HCT116 (cell line): ENCODE measurements around the gene C1QL4.

ENCODE experiments used
- CBX3 ChIP-seq: IDR thresholded peaks from 2 replicates; pipeline ENCODE4 v1.6.1; 2012; ENCODE audit warnings: low read depth
- CEBPB ChIP-seq: IDR thresholded peaks from 2 replicates; pipeline ENCODE4 v1.6.1; 2012; ENCODE audit warnings: low read depth
- EZH2 ChIP-seq: fragments of 200-600 bp; sonication (generic); IDR thresholded peaks from 2 replicates; pipeline ENCODE4 v1.6.1; 2017; ENCODE audit warnings: antibody characterized with exemption, mixed run types
- EZH2phosphoT487 ChIP-seq: fragments of 200-600 bp; IDR thresholded peaks from 2 replicates; pipeline ENCODE4 v1.6.1; 2018; ENCODE audit warnings: antibody characterized with exemption, borderline replicate concordance
- JUND ChIP-seq: IDR thresholded peaks from 2 replicates; pipeline ENCODE4 v1.6.1; 2012
- MAX ChIP-seq: IDR thresholded peaks from 2 replicates; pipeline ENCODE4 v1.6.1; 2012
- POLR2A ChIP-seq: IDR thresholded peaks from 2 replicates; pipeline ENCODE4 v1.7.0; 2011; ENCODE audit warnings: borderline replicate concordance; ENCODE audit not compliant: insufficient read depth, insufficient read length; ENCODE audit errors: extremely low read depth
- POLR2AphosphoS5 ChIP-seq: IDR thresholded peaks from 2 replicates; pipeline ENCODE4 v1.6.1; 2011; ENCODE audit warnings: mild to moderate bottlenecking, low read depth, low read length, moderate library complexity
- RAD21 ChIP-seq: IDR thresholded peaks from 2 replicates; pipeline ENCODE4 v1.6.1; 2012; ENCODE audit warnings: low read depth, mild to moderate bottlenecking
- SIN3A ChIP-seq: IDR thresholded peaks from 2 replicates; pipeline ENCODE4 v1.6.1; 2012; ENCODE audit warnings: low read depth
- SP1 ChIP-seq: IDR thresholded peaks from 2 replicates; pipeline ENCODE4 v1.6.1; 2012; ENCODE audit warnings: low read depth
- YY1 ChIP-seq: IDR thresholded peaks from 2 replicates; pipeline ENCODE4 v1.6.1; 2011; ENCODE audit warnings: low read length, low read depth, moderate library complexity, mild to moderate bottlenecking; ENCODE audit not compliant: insufficient replicate concordance; ENCODE audit errors: extremely low read depth
- TF ChIP-seq, protein P1 (sequence below), 3 experiments: fragments of 200-600 bp in 1 of 3; sonication (generic) in 1 of 3; IDR thresholded peaks in 2 of 3; conservative IDR thresholded peaks in 1 of 3; 2 replicates each; pipeline ENCODE4 v1.5.1; 2012 to 2017; ENCODE audit warnings: low read depth in 2 of 3, low read length in 2 of 3, antibody characterized with exemption in 1 of 3, borderline replicate concordance in 1 of 3, control low read depth in 1 of 3, mild to moderate bottlenecking in 1 of 3, mixed read lengths in 1 of 3, mixed run types in 1 of 3, moderate library complexity in 1 of 3; ENCODE audit not compliant: insufficient read depth in 1 of 3

GRCh38 chr12:49293056-49293956, 43.7 kb downstream of the C1QL4 start:
- TF ChIP-seq POLR2AphosphoS5 (0 out of 2 replicates have a peak, but pooled peaks have one; percentile 13), YY1 (no peak), CEBPB (no peak), POLR2A (no peak), RAD21 (no peak), MAX (no peak), SIN3A (no peak), SP1 (no peak), EZH2phosphoT487 (no peak), EZH2 (no peak), JUND (no peak), CBX3 (no peak)
- TF ChIP-seq, protein P1, sequence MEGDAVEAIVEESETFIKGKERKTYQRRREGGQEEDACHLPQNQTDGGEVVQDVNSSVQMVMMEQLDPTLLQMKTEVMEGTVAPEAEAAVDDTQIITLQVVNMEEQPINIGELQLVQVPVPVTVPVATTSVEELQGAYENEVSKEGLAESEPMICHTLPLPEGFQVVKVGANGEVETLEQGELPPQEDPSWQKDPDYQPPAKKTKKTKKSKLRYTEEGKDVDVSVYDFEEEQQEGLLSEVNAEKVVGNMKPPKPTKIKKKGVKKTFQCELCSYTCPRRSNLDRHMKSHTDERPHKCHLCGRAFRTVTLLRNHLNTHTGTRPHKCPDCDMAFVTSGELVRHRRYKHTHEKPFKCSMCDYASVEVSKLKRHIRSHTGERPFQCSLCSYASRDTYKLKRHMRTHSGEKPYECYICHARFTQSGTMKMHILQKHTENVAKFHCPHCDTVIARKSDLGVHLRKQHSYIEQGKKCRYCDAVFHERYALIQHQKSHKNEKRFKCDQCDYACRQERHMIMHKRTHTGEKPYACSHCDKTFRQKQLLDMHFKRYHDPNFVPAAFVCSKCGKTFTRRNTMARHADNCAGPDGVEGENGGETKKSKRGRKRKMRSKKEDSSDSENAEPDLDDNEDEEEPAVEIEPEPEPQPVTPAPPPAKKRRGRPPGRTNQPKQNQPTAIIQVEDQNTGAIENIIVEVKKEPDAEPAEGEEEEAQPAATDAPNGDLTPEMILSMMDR (IDR thresholded peaks at IDR 0.05 in 2 of 3, conservative IDR thresholded peaks at IDR 0.05 in 1 of 3; ENCODE audit: borderline replicate concordance in 1 of 3, insufficient read depth in 1 of 3, low read depth in 2 of 3, low read length in 2 of 3): no peak
